ENCODE measurements around the gene SEZ6.
A peak's percentile ranks its signal among the peaks of the same experiment; 100 is the strongest.

Gene SEZ6

GRCh38 chr17:28972437-28972836, 33.4 kb downstream of the SEZ6 start:
- no peak for DNase-seq

DNA sequence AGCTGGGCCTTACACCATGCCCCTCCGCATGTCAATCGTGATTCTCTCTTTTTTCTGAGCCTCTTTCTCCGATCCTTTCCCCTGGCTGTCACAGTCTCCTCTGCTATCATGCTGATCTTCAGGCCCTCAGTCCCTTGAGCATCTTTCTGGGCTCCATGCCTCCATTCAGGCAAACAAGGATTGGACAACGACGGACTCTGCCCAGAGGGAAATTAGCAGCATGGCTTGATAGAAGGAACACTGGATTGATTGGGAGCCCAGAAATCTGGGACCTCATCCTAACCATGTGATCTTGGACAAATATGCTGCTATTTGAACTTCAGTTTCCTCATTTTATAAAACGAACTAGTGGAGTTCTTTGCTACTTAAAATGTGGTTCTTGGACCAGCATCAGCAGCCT, 35.0 kb downstream of the SEZ6 start:
- DNase-seq: peak; percentile 38

GRCh38 chr17:28969706-28970393, 36.0 kb downstream of the SEZ6 start:
- DNase-seq: no peak

- no peak for DNase-seq
These were observed 36.9 kb downstream of the SEZ6 start for GRCh38 chr17:28968914-28969295.

DNA sequence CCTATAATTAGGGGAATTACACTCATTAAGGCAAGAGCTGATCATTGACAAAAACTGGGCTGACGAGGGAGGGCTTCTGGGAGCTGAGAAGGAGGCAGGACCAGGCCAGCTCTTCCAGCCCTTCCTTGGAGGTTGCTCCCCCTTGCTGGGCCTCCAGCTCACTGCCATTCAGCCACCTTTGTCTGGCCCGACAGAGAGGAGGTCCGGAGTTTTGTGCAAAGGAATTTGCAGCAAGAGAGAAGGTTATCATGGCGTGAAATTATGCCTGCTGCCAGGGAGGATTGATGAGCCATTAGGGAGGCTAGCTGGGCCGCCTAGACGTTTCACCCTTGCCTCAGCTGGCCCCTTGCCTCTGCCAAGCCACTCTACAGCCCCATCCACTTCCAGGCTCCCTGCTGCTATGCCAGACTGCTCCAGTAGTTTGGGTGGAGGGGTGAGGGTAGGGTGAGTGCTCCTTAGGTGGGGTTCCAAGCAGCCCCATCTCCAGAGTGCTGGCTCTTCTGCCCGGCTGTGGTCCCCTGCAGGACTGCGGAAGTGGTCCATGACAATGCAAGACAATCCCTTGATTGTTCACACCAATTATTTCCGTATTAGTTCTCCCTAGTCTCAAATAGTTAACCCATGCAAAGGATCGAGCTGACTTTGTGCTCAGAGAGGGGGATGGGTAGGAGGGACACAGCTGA, 37.5 kb downstream of the SEZ6 start:
- DNase-seq: peak; percentile 91

DNA sequence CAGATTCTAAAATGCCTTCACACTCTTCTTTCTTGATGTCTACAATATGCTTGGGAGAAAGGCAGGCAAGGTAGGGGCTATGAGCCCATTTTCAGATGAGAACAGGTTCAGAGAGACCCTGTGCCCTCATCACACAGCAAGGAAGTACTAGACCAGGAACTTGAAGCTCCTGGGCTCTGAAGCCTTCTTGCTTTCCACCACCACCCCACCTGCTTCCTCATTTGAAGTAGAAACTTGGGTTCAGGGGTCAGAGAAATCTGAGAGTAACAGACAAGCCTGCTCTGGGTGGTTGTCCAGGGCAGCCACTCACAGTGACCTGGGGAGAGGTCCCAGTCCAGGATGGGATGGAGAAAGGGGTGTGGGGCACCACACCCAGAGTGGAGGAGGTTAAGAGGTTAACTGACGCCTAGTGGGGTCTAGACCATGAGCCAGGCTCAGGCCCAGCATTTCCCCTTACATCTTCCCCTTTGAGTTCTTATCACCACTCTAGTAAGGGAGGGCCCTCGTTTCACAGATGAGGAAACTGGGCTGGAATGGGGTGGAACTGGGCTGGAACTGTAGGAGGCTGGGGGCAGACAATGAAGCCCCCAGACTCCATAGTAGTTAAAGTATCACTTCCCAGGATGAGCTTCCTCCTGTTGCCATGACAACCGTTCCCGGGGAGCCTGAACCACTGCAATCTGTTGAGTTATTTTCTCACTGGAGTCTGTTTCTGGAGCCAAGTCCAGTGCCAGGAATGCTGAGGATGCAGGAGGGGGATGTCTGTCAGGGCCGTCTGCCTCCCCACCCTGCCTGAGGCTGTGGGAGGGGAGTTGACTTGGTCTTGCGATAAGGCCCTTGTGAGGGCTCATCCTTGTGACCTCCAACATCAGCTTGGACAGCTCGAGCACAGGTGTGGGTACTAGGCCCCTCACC, 38.4 kb downstream of the SEZ6 start:
- DNase-seq: peak; percentile 65

DNA sequence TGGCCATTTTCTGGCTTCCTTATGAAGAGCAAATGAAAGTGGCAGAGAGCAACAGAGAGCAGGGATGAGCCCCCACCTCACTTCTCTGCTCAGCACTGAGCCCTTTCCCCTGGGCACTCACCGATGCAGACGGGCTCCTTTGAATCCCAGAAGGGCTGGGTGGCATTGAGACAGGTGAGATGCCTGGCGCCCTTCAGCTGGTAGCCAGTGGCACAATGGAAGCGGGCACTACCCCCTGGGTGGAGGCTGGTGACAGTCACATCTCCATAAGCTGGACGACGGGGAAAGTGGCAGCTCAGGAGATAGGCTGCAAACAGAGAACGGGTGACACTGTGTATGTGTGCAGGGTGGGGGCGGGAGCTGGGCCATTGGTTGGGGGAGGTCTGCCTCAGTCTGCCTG, 42.0 kb downstream of the SEZ6 start:
- no peak for DNase-seq

GRCh38 chr17:28963055-28963611, 42.7 kb downstream of the SEZ6 start:
- no peak for DNase-seq

DNA sequence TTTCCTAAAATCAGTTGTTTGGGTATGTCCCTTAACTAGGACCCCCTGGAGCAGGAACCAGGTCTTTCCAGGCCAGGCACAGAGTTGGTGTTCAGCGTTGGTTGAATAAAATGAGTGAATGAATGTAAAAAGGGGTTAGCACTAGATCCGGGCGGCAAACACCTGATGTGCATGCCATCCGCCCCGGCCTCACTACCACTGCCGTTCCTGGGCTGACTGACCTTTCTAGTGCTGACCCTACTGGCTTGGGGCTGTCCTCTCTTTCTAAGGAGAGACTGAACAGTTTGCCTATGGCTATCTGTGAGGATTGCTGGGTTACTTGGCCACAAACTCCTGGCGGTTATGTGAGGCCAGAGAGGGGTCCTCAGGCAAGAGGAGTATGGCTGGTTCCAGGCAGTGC, 44.4 kb downstream of the SEZ6 start:
- no peak for DNase-seq

DNA sequence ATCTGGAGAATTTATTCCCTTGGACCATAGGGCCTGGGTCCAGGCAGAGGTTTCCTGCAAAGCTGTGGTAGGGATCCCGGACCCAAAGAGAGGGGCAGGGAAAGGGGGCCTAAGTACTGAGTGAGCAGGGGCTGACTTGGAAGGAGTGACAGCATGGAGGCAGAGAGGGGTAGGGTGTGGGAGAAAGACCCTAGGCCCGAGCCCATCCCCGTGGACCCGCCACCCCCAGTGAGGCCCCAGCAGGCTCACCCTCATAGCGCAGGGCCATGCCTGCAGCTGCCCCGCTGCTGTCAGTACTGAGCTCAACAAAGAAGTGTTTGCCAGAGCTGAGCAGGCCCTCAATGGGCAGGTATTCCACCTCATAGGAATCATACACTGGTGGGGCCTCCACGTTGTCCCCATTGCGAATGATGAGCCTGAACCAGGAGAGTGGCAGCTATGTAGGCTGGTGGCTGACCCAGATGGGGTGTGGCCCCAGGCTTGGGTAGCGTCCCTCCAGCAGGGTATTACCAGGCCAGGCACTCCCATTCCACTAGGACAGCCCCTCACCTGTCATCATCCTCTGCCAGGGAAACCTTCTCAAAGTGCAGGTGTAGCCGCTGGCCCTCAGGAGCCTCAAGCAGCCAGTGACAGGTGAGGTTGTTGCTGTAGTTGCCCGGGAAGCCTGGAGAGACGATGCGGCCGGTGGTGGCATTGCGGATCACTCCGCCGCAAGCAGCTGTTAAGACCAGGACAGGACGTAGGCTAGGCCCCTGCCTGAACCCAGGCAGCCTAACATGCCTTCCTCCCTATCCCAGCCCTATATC, 45.4 kb downstream of the SEZ6 start:
- no peak for DNase-seq

GRCh38 chr17:28959471-28959871, 46.4 kb downstream of the SEZ6 start:
- no peak for DNase-seq

DNA sequence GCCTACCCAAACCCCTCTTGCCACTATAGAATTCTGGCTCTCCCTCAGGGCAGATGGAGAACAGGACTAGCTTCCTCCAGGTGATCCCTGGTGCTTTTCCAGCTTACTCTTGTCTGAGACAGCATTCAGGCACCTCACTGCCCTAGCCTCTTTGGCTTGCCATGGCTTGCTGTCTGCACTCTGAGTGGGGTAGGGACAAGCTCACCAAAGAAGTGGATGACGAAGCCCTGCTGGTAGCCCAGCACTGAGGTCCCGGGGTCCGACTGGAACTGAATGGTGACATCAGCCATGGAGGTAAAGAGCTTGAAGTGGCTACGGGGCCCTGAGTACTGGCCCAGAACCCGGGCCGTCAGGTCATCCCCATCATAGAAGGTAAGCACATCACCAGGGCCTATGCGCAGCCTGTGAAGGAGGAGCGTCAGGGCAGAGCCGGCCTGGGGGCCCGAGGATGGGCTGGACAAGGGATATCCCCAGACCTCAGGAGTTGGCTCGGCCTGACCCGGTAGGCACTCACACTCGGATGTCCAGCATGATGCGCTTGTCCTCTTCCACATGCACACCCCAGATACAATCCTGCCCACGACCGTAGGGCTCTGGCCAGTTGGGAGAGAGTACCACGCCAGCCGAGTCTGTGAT, 46.9 kb downstream of the SEZ6 start:
- no peak for DNase-seq

DNA sequence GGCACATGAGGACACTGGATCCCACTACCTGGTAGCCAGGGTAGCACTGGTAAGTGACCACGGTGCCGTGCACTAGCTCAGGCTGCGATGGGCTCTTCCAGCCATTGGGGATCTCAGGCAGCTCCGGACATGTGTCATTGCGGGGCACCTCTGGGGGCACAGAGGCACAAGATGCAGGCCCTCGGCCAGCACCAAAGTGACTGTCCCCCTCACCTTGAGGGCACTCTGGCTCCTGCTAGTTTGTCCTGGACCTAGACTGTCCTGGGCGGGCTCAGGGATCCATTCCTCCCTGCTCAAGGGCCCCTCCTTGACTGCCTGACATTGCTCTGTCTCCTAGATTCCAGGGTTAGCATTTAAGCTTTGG, 47.9 kb downstream of the SEZ6 start:
- no peak for DNase-seq

GRCh38 chr17:28957277-28957991, 48.4 kb downstream of the SEZ6 start:
- no peak for DNase-seq

GRCh38 chr17:28956861-28957260, 49.0 kb downstream of the SEZ6 start:
- no peak for DNase-seq

DNA sequence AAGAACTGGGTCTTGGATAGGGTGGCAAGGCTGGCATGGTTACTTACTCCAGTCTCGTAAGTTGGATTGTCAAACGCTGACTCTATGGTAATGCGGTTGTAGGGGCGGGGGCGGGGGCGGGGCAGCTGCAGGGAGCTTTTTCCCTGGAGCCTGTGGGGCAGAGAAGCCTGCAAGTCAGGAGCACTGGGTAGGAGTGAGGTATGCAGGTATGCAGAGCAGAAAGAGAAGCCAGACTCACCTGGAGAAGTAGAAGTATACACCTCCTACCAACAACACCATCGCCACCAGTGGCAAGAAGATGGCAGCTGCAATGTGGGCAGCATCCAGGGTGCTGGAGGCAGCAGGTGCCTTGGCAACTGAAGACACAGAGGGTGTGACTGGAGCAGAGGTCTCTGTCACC, 49.7 kb downstream of the SEZ6 start:
- no peak for DNase-seq

- no peak for DNase-seq
These were observed 50.4 kb downstream of the SEZ6 start for GRCh38 chr17:28955408-28955807.

- no peak for DNase-seq
These were observed 50.9 kb downstream of the SEZ6 start for GRCh38 chr17:28954886-28955285.

DNA sequence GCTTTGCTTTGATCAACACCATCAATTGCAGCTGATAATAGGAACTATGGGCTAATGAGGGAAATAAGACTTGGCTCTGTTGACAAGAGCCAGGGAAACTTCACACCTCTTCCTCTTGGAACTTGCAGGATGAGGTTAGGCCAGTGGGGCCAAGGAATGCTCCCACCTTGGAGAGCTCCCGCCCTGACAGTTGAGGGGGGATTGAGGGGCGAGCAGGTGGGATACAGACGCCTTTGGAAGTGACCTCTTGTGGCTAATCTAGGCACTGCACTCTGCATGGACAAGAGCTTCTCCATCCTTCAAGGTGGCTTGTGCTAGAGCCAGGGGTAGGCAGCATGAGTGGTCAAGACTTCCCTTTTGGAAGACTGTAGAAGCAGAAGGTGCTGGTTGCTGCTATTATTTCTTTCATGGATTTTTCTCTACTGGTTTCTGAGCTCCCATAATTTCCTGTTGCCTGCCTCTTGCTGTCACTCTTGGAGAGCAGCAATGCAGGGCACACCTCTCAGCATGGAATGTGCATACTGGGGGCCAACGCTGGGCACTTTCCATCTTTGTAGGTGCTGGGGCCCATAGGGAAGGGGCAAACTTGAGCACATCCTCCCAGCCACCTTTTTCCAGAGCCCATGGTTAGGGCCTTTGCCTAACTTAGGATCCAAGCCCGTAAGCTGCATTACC, 52.3 kb downstream of the SEZ6 start:
- peak; percentile 87 for DNase-seq
